Measurements from ENCODE around the gene ABCG4. TPM values are rescaled to one million over a fixed set of nuclear protein-coding genes. Genes with fewer than 3 reads are reported as not detected.

The ABCG4 gene
- total and polyA plus RNA-seq, 2 donors (not counting 1 experiment from before 2014, with no cell fraction given): not detected

DNA sequence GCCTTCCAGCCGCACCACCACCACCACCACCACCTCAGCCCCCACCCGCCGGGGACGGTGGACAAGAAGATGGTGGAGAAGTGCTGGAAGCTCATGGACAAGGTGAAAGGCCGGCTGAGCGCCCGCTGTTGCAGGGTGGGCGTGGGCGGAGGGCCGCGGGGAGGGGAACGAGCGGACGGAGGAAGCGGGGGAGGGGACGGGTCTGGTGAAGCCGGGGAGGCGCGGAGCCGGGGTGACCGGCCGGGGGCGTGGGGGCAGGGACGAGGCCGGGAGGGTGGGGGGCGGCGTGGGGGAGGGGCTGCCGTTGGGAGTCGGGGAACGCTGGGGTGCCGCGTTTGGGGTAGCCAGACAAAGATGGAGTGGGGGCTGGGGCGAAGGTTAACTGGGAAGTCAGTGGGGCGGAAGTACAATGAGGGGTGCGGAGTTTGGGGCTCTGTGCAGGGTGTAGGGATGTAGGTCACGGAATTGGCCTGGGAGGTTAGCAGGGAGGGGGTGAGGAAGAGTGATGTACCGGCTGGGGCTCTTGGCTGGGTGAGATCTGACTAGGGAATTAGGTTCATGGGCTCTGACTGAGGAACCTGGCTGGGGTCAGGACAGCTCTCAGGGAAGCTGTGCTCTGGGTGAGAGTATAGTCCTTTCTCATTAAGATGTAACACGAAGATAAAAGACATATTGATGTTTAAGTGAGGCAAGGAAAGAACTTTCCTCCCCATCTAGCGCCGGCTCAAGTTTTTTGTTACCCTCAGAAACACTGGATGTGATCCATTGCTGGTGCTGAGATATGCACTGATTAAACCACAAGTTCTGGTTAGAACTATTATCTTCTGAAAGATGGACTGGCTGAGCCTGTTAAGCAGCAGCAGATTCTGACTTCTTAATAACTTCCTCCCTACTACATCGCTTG is 57.9 kb downstream of the ABCG4 start:
- H2AFZ ChIP-seq (ENCODE audit: insufficient read depth, low read depth, low read length, poor library complexity, severe bottlenecking): peak overlapping the region; percentile 93
- no peaks in the 10 kb centered on the region for H3K9me3 ChIP-seq (ENCODE audit: control extremely low read depth in 1 of 3, control insufficient read depth in 2 of 3, insufficient read depth in 1 of 3, low read length in 2 of 3)
- Mint-ChIP-seq H3K27ac (peak overlapping the region; percentile 91), H3K9me3 (ENCODE audit: insufficient read depth) (no peaks in the 10 kb centered on the region), H3K4me3 (peak overlapping the region; percentile 97), H3K4me1 (peaks cover 36% of the 10 kb centered on the region), H3K27me3 (no peaks in the 10 kb centered on the region)
- 0% methylated on average over 22 of the region's 41 CpGs for WGBS (ENCODE audit: insufficient coverage)
- DNase-seq (peak; percentile 54), ATAC-seq (ENCODE audit: low read depth) (peak; percentile 16)
- ChIA-PET POLR2A (interaction anchor here (0.6 to 1.3 kb wide), 6 partner anchors 63 to 1196 kb away, joined by 3 to 5 read pairs (median 4); no protein-coding TSS in a partner anchor), CTCF (interaction anchor here (0.6 to 3.4 kb wide), 24 partner anchors 9 to 174 kb away, joined by 3 to 41 read pairs (median 4); partner anchors contain the start of genes C2CD2L, HINFP, NLRX1 and USP2)
- peaks cover 56% of the 10 kb centered on the region for H3K79me2 ChIP-seq (ENCODE audit: control insufficient read depth, insufficient read depth, low read length)
- no peaks in the 10 kb centered on the region for H3K36me3 ChIP-seq (replicated peaks in 1 of 2; ENCODE audit: control extremely low read depth in 1 of 2, control insufficient read depth in 1 of 2, extremely low read depth in 1 of 2, insufficient read depth in 2 of 2, low read length in 1 of 2)
- H3K4me3 ChIP-seq (ENCODE audit: control extremely low read depth in 1 of 5, extremely low read depth in 1 of 5, insufficient read depth in 1 of 5, low read depth in 2 of 5, low read length in 4 of 5): peak overlapping the region; percentile 93 to 98 (median 96)
- no peaks in the 10 kb centered on the region for H3K27me3 ChIP-seq (replicated peaks in 1 of 4; ENCODE audit: control extremely low read depth in 1 of 4, control insufficient read depth in 3 of 4, insufficient read depth in 4 of 4, low read length in 3 of 4)
- peak overlapping the region; percentile 93 for H3K9ac ChIP-seq (ENCODE audit: low read length)
- peaks cover 18 to 20% of the 10 kb centered on the region in 2 donors for H3K4me1 ChIP-seq (ENCODE audit: control insufficient read depth in 2 of 2, insufficient read depth in 2 of 2, low read length in 2 of 2)
- intact Hi-C loops (cut with micrococcal nuclease): loop anchor here (2.0 to 5.0 kb wide), 3 partner anchors 38 to 189 kb away; partner anchors contain the start of genes NLRX1, RPS25 and TRAPPC4
- peaks cover 29% of the 10 kb centered on the region for H4K20me1 ChIP-seq (ENCODE audit: control insufficient read depth, insufficient read depth, low read length, poor library complexity, severe bottlenecking)
- no peak for TF ChIP-seq EZH2 (IDR thresholded peaks at IDR 0.05; ENCODE audit: borderline replicate concordance, insufficient read depth, low read depth, low read length, poor library complexity, severe bottlenecking)
- TF ChIP-seq, protein P1, sequence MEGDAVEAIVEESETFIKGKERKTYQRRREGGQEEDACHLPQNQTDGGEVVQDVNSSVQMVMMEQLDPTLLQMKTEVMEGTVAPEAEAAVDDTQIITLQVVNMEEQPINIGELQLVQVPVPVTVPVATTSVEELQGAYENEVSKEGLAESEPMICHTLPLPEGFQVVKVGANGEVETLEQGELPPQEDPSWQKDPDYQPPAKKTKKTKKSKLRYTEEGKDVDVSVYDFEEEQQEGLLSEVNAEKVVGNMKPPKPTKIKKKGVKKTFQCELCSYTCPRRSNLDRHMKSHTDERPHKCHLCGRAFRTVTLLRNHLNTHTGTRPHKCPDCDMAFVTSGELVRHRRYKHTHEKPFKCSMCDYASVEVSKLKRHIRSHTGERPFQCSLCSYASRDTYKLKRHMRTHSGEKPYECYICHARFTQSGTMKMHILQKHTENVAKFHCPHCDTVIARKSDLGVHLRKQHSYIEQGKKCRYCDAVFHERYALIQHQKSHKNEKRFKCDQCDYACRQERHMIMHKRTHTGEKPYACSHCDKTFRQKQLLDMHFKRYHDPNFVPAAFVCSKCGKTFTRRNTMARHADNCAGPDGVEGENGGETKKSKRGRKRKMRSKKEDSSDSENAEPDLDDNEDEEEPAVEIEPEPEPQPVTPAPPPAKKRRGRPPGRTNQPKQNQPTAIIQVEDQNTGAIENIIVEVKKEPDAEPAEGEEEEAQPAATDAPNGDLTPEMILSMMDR (IDR thresholded peaks at IDR 0.05): no peak
- peak overlapping the region; percentile 83 for H3K4me2 ChIP-seq (replicated peaks; ENCODE audit: low read depth, low read length, poor library complexity, severe bottlenecking)
- H3K27ac ChIP-seq (ENCODE audit: low read length in 2 of 2): peak overlapping the region; percentile 60 to 84
